ENCODE measurements around the gene LMNA.
"Not testable (repeated sequence)": the region's sequence is repeated elsewhere in the genome, so short reads cannot be mapped to it uniquely, and the experiment has no call there.

Gene LMNA

DNA sequence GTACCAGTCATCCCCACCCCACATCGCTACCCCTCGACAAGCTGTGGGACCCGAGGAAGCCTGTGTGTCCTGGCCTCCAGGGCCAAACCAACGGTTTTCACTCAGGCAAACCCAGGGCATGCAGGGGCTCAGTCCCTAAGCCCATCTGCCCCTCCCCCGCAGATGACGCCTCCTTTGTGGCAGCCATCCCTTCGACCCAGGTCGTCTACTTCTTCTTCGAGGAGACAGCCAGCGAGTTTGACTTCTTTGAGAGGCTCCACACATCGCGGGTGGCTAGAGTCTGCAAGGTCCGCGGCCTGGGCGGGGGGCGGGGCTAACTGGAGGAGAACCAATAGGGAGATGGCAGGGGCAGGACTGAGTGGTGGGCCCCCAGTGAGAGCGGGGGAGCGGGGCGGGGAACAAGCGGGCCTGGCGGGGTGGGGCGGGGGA is 46.2 kb downstream of the LMNA start:
- DNase-seq (ENCODE audit: low read depth in 2 of 3, low spot score in 1 of 3): peak; percentile 68 to 75 (median 72)

DNA sequence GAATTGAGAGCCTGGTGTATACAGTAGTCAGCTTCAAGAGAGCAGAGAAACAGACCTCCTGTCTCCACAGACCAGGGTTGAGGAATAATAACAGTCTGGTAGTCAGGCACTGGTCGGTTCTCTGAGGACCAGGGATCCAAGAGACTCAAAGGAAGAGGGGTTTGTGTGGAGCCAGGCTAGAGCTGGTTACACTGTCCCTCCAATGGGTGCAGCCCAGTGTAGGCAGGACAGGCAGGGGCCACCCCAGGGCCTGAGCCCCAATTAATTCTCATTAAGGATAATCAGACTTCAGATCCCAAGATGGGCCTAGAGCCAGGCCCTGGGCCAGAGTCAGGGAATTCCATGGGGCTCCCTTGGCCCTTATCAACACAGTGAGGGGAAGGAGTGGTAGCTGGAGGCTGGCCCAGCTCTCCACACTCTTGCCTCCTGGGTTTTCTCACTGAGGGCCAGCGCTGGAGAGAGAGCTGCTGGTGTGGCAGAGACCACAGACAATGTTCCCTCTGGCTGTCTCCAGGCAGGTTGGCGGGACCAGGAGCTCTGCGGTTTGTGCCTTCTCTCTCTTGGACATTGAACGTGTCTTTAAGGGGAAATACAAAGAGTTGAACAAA is 48.0 kb downstream of the LMNA start:
- no peak for DNase-seq (ENCODE audit: low read depth in 2 of 3, low spot score in 1 of 3)

DNA sequence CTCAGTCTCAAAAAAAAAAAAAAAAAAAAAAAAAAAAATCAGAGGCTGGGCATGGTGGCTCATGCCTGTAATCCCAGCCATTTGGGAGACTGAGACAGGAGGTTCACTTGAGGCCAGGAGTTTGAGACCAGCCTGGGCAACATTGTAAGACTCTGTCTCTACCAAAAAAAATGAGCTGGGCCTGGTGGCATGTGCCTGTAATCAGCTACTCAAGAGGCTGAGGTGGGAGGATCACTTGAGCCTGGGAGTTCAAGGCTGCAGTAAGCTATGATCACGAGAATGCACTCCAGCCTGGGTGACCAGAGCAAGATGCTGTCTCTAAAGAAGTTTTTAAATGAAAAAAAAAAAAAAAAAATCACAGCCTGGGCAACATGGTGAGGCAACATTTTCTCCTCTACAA is 49.2 kb downstream of the LMNA start:
- no peak for DNase-seq (ENCODE audit: low read depth in 2 of 3, low spot score in 1 of 3)

DNA sequence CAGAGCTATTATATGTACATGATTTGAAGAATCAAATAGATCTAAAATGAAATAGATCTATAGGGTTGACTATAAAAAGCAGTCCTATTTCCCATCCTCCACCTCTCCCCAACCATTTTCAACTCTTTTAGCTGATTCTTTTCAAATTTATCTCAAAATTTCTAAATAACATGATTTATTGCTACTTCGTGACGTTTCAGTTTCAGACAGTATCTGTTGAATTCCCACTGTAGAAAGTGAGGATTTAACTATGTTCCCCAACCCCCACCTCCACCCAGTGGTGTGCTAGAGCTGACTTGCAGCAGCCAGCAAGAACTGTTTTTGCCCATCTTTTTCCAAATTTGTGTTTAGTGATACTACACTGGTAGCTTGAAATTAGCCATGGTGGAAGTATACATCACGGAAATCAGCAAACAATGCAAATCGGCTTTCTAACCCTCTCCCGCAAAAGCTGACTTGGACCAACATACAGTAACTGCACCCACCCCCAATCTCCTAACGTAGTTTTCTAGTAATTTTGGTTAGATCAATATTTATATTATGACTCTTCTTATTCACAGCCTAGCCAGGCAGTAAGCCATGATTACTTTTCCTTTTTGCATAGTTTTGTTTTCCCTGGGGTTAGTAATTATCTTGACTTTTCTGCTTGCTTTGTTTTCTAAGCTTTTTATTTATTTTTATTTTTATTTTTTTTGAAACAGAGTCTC is 49.8 kb downstream of the LMNA start:
- no peak for DNase-seq (ENCODE audit: low read depth in 2 of 3, low spot score in 1 of 3)

DNA sequence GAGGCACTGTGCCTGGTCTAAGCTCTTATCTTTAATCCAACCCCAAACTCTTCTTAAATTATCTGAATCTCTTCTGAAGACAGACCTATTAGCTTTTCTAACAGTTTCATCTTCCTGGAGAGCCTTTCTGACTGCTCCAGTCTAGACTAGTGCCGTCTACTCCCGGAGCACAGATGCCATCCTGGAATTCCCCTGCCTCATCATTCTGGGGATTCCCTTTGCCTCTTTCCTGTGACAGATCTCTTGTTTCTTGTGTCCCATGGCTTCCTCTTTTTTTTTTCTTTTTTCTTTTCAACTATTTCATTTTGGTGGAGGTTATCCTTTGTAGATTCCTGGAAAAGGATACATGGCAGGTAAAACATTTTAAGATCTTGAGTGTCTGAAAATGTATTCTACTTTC is 50.6 kb downstream of the LMNA start:
- no peak for DNase-seq (ENCODE audit: low read depth in 2 of 3, low spot score in 1 of 3)

DNA sequence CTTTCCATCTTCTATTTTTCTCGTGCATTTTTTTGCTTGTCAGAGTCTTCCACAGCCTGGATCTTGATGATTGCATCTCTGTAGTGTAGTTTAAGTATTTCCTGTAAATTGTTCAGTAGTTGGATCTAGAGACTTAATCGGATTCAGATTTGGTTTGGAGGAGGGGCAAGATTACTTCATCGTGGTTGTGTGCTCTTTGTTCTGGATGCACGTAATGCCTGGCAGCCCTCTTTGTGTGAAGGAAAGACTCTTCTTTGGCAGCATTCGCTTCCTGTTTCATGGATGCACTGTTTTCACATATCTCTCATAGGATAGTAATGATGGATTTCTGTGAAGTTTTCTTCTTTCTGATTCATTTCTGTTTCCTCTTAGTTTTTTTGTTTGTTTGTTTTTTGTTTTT is 53.0 kb downstream of the LMNA start:
- no peak for DNase-seq (ENCODE audit: low read depth in 2 of 3, low spot score in 1 of 3)

DNA sequence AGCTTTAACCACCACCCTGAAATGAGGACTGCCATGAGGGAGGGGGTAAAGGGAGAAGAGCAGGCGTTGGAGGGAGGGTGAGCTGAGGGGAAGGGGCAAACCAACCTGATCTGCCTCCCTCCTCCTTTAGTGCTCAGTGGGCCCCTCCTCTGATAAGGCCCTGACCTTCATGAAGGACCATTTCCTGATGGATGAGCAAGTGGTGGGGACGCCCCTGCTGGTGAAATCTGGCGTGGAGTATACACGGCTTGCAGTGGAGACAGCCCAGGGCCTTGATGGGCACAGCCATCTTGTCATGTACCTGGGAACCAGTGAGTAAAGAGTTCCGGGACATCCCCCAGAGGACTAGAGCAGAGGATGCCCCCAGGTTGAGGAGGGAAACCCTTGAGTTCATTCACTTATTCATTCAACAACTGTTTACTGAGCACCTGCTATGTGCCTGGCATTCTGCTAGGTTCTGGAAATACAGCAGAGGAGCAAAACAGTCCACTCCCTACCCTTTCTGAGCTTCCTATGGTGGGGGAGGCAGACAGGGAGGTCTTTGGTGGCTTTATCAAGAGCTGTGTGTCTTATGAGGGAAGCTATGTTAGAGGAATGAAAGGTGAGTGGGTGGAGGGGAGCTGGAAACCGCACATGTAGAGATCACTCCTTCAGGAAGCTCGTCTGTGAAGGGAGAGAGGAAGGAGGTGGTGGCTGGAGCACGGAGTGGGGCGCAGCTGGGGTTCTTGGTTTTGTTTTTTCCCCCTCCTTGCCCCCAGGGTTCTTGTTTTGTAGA is 58.4 kb downstream of the LMNA start:
- no peak for DNase-seq (ENCODE audit: low read depth in 2 of 3, low spot score in 1 of 3)

DNA sequence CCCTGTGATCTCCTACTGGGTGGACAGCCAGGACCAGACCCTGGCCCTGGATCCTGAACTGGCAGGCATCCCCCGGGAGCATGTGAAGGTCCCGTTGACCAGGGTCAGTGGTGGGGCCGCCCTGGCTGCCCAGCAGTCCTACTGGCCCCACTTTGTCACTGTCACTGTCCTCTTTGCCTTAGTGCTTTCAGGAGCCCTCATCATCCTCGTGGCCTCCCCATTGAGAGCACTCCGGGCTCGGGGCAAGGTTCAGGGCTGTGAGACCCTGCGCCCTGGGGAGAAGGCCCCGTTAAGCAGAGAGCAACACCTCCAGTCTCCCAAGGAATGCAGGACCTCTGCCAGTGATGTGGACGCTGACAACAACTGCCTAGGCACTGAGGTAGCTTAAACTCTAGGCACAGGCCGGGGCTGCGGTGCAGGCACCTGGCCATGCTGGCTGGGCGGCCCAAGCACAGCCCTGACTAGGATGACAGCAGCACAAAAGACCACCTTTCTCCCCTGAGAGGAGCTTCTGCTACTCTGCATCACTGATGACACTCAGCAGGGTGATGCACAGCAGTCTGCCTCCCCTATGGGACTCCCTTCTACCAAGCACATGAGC is 62.2 kb downstream of the LMNA start:
- DNase-seq (ENCODE audit: low read depth in 2 of 3, low spot score in 1 of 3): no peak

DNA sequence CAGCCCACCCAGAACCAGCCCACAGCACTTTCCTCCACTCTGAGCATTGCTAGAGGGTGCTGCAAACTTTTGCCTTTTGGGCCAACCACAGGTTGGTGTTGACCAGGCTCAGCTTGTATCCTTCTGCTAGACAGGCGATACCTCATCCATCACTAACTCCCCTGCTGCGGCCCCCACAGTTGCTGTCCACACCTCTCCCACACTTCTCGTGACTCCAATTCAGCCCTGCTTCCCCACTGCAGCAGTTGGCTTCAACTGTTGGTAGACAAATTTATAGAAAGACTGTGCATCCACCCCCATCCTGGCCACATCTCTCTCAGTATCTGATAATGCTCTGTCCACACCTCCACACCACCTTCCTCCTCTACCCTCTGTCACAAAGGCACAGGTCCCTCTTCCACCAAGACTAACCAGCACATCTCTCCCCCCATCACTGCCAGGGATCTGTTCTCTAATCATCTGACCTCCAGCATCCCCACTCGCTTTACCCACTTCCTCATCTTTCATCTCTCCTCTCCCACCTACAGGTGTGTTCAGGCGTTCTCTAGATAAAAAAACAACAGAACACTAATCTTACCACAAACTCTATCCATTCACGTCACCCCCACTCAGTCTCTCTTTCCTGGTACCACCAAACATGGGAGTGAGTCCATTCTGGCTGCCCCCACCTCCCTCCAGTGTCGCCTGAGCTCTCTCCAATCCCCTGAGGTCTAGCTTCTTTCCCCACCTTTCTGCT is 63.6 kb downstream of the LMNA start:
- DNase-seq (ENCODE audit: low read depth in 2 of 3, low spot score in 1 of 3): no peak

DNA sequence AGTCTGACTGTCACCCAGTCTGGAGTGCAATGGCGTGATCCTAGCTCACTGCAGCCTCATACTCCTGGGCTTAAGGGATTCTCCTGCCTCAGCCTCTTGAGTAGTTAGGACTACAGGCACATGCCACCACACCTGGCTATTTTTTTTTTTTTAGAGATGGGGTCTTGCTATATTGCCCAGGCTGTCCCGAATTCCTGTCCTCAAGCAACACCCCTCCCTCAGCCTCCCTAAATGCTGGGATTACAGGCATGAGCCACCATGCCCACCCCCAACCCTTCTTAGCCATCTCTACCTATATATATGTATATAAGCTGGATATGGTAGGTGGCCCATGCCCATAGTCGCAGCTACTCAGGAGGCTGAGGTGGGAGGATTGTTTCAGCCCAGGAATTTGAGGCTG is 66.0 kb downstream of the LMNA start:
- no peak for DNase-seq (ENCODE audit: low read depth in 2 of 3, low spot score in 1 of 3)

DNA sequence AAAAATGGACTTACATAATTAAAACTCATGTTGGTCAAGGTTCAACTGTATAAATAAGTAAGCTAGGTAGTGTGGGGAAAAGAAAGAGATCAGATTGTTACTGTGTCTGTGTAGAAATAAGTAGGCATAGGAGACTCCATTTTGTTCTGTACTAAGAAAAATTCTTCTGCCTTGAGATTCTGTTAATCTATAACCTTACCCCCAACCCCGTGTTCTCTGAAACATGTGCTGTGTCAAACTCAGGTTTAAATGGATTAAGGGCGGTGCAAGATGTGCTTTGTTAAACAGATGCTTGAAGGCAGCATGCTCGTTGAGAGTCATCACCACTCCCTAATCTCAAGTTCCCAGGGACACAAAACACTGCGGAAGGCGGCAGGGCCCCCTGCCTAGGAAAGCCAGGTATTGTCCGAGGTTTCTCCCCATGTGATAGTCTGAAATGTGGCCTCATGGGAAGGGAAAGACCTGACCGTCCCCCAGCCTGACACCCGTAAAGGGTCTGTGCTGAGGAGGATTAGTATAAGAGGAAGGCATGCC is 66.9 kb downstream of the LMNA start:
- not testable (repeated sequence) for DNase-seq (ENCODE audit: low read depth in 2 of 3, low spot score in 1 of 3)

DNA sequence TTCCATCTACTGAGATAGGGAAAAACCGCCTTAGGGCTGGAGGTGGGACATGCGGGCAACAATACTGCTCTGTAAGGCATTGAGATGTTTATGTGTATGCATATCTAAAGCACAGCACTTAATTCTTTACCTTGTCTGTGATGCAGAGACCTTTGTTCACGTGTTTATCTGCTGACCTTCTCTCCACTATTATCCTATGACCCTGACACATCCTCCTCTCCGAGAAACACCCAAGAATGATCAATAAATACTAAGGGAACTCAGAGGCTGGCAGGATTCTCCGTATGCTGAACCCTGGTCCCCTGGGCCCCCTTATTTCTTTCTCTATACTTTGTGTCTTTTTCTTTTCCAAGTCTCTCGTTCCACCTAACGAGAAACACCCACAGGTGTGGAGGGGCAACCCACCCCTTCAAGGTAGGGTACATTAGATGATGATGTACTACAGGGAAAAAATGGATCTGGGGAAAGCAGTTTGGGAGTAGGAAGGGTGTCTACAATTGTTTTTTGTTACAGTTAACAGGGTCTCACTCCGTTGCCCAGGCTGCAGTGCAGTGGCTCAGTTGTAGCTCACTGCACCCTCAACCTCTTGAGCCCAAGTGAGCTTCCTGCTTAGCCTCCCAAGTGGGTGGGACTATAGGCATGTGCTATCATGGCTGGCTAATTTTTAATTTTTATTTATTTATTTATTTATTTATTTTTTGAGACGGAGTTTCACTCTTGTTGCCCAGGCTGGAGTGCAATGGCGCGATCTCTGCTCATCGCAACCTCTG is 67.7 kb downstream of the LMNA start:
- not testable (repeated sequence) for DNase-seq (ENCODE audit: low read depth in 2 of 3, low spot score in 1 of 3)

DNA sequence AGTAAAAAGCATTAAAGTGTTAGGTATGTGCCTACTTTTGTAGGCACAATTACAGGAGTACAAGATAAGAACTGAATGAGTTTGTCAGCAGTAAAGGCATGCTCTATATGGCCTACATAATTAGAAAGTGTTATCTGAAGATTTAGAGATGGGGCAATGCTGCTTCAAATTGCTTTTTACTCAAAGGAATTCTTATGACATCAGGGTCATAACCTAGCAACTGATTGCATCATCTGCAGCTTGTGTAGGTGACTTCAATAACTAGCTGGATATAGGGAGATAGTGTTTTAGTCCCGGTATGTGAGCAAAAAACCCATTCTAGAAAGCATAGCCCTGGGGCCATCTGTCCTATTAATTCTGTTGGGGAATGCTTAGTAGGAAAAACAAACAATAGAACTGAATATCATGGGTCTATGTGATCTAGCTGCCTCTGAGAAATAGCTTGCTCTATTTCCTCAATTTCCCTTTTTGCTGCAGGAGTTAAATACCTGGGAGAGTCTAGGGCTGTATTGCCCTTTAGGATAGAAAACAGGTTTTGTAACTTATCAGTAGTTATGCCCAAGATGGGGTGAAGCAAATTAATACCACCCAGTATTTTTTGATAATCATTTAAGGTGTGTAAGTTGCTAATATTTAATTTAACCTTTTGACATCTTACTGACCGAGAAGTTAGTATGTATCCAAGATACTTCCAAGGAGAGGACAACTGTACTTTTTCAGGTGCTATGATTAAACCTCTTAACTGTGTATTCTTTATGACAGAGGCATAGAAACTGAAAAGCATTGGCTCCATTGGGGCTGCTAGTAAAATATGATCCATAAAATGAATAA is 72.1 kb downstream of the LMNA start:
- DNase-seq (ENCODE audit: low read depth in 2 of 3, low spot score in 1 of 3): not testable (repeated sequence)

Measured in stimulated activated CD4-positive, alpha-beta T cell treated with anti-CD3 and anti-CD28 coated beads, Interleukin-12 subunit alpha, Interleukin-12 subunit beta, amount 100 ng/mL, for 48 hours (primary cell).